ENCODE measurements around the gene DAZAP2. TPM values are rescaled to one million over a fixed set of nuclear protein-coding genes. Genes with fewer than 3 reads are reported as not detected.

Gene DAZAP2
- total RNA-seq, 2 experiments from 2014 or later = 292 to 310 TPM

DNA sequence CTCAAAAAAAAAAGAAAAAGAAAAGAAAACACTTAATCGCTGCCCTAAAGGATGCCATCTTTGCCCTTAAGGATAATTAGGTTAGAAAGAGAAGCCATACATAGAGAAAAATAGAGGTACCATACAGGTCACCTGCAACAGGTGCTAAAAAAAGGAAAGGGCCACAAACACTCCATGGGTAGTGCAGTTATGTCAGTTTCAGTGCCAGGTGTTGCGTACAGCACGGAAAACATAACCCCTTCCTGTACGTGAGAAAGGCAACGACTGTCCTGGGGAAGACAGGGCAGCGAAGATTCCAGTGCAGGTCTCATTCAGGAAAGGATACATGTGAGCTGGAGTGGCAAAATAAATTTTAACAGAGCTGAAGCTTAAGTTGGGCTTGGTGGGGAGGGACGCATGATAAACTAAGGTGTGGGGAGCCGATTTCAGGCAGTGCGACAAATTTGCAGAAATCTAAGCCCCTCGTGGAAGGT lies 553 bp upstream of the DAZAP2 start:
- peak overlapping the region; percentile 97 for H3K27ac Mint-ChIP-seq
- peaks cover 59% of the 10 kb centered on the region for H3K4me1 Mint-ChIP-seq (ENCODE audit: low read depth)
- peaks cover 31% of the 10 kb centered on the region for H3K36me3 ChIP-seq (ENCODE audit: insufficient read depth, low read length)
- peaks cover 52% of the 10 kb centered on the region for H3K36me3 Mint-ChIP-seq (ENCODE audit: low read depth)
- H3K9me3 Mint-ChIP-seq = no peaks in the 10 kb centered on the region
- peak overlapping the region; percentile 47 to 100 for H3K27ac ChIP-seq (ENCODE audit: low read depth in 1 of 2, low read length in 2 of 2)
- H3K27me3 Mint-ChIP-seq = no peaks in the 10 kb centered on the region
- intact Hi-C loops (cut with DNase I, micrococcal nuclease) = loop anchor here (1.0 to 2.0 kb wide), 4 partner anchors 20 to 189 kb away; partner anchors contain the start of genes CSRNP2 (in 2 of the 2), LETMD1 (in 2 of the 2), POU6F1 (in 2 of the 2) and TFCP2 (in 2 of the 2)
- ChIA-PET POLR2A (interaction anchor here (0.6 to 4.9 kb wide), 32 partner anchors 8 to 1768 kb away, joined by 3 to 221 read pairs (median 6); partner anchors contain the start of genes BIN2, COX14, CSRNP2 and EIF4B), CTCF (interaction anchor here (1.1 to 2.6 kb wide), 6 partner anchors 10 to 1126 kb away, joined by 3 to 40 read pairs (median 4); partner anchors contain the start of genes COX14, LETMD1 and POU6F1)
- peak; percentile 23 for ATAC-seq (ENCODE audit: poor library complexity)
- H3K4me3 Mint-ChIP-seq = peak overlapping the region; percentile 96
- peak in 2 of 14 experiments; percentile 16 to 43 for DNase-seq
- peak overlapping the region; percentile 99 for H3K4me3 ChIP-seq (ENCODE audit: low read length)
- no peaks in the 10 kb centered on the region for H3K27me3 ChIP-seq (ENCODE audit: control insufficient read depth in 1 of 2, insufficient read depth in 2 of 2, low read length in 2 of 2)
- H3K4me1 ChIP-seq (ENCODE audit: insufficient read depth, low read length) = peaks cover 36% of the 10 kb centered on the region
- TF ChIP-seq CTCF (IDR thresholded peaks at IDR 0.05) = no peak
- H3K9me3 ChIP-seq (ENCODE audit: control insufficient read depth in 1 of 2, insufficient read depth in 1 of 2, low read length in 2 of 2) = no peaks in the 10 kb centered on the region

DNA sequence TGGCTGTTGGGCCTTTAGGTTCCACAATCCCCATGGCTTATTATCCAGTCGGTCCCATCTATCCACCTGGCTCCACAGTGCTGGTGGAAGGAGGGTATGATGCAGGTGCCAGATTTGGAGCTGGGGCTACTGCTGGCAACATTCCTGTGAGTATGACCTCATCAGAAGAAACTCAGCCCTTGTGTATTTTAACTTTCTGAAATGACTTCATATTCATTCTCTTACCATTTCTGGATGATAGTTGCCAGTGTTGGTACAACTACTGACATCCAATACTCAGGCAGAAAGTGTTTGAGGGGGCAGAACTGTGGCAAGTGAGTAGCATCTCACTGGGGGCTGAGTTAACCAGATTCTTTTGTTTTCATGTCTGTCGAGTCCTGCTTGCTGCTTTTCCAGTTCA lies 2.3 kb downstream of the DAZAP2 start:
- no peak for ATAC-seq (ENCODE audit: poor library complexity)
- H3K27ac ChIP-seq (ENCODE audit: low read depth in 1 of 2, low read length in 2 of 2) = no peak overlapping the region
- no peak for DNase-seq
- H3K4me1 Mint-ChIP-seq (ENCODE audit: low read depth) = peaks cover 72% of the 10 kb centered on the region
- peaks cover 47% of the 10 kb centered on the region for H3K4me1 ChIP-seq (ENCODE audit: insufficient read depth, low read length)
- no peaks in the 10 kb centered on the region for H3K27me3 ChIP-seq (ENCODE audit: control insufficient read depth in 1 of 2, insufficient read depth in 2 of 2, low read length in 2 of 2)
- H3K9me3 ChIP-seq (ENCODE audit: control insufficient read depth in 1 of 2, insufficient read depth in 1 of 2, low read length in 2 of 2) = no peaks in the 10 kb centered on the region
- CTCF ChIA-PET = interaction anchor here (1.0 to 1.1 kb wide), 2 partner anchors 23 to 100 kb away, joined by 5 to 6 read pairs; partner anchors contain the start of gene POU6F1
- peaks cover 44% of the 10 kb centered on the region for H3K36me3 ChIP-seq (ENCODE audit: insufficient read depth, low read length)
- intact Hi-C loops (cut with DNase I, micrococcal nuclease) = loop anchor here in 1 of 2 experiments (10.0 kb wide), 1 partner anchor 476 kb away; the partner anchor contains the start of gene ATF1
- peak overlapping the region; percentile 97 for H3K27ac Mint-ChIP-seq
- POLR2A ChIA-PET = interaction anchor here (0.9 to 4.9 kb wide), 6 partner anchors 7 to 89 kb away, joined by 3 to 221 read pairs (median 19); partner anchors contain the start of gene POU6F1
- H3K27me3 Mint-ChIP-seq = no peaks in the 10 kb centered on the region
- no peak for TF ChIP-seq CTCF (IDR thresholded peaks at IDR 0.05)
- no peak overlapping the region for H3K4me3 ChIP-seq (ENCODE audit: low read length)
- no peaks in the 10 kb centered on the region for H3K9me3 Mint-ChIP-seq
- H3K36me3 Mint-ChIP-seq (ENCODE audit: low read depth) = peaks cover 76% of the 10 kb centered on the region
- H3K4me3 Mint-ChIP-seq = peak overlapping the region; percentile 96

- no peaks in the 10 kb centered on the region for H3K9me3 ChIP-seq (ENCODE audit: control insufficient read depth in 1 of 2, insufficient read depth in 1 of 2, low read length in 2 of 2)
- peaks cover 44% of the 10 kb centered on the region for H3K36me3 ChIP-seq (ENCODE audit: insufficient read depth, low read length)
- Mint-ChIP-seq H3K27ac (peak overlapping the region; percentile 97), H3K36me3 (ENCODE audit: low read depth) (peaks cover 81% of the 10 kb centered on the region), H3K9me3 (no peaks in the 10 kb centered on the region), H3K4me3 (peak overlapping the region; percentile 78), H3K4me1 (ENCODE audit: low read depth) (peaks cover 80% of the 10 kb centered on the region), H3K27me3 (no peaks in the 10 kb centered on the region)
- no peak overlapping the region for H3K4me3 ChIP-seq (ENCODE audit: low read length)
- ATAC-seq (ENCODE audit: poor library complexity) (no peak), DNase-seq (peak in 2 of 14 experiments; percentile 40 to 50)
- no peak overlapping the region for H3K27ac ChIP-seq (ENCODE audit: low read depth in 1 of 2, low read length in 2 of 2)
- no peaks in the 10 kb centered on the region for H3K27me3 ChIP-seq (ENCODE audit: control insufficient read depth in 1 of 2, insufficient read depth in 2 of 2, low read length in 2 of 2)
- TF ChIP-seq CTCF (IDR thresholded peaks at IDR 0.05) = no peak
- H3K4me1 ChIP-seq (ENCODE audit: insufficient read depth, low read length) = peaks cover 58% of the 10 kb centered on the region
- intact Hi-C loops (cut with DNase I, micrococcal nuclease) = loop anchor here in 1 of 2 experiments (10.0 kb wide), 1 partner anchor 477 kb away; the partner anchor contains the start of gene ATF1
- ChIA-PET POLR2A (interaction anchor here (0.6 to 4.9 kb wide), 3 partner anchors 25 to 66 kb away, joined by 3 to 221 read pairs (median 3); partner anchors contain the start of gene POU6F1), CTCF (no interaction called here)
These were observed 3.5 kb downstream of the DAZAP2 start for GRCh38 chr12:51242120-51242519.
